Neutrophil (primary cell): ENCODE data around the gene PHC3.

Source experiments
- H3K27ac ChIP-seq: fragments of 200-600 bp; sonication (generic); 2 replicates; pipeline ENCODE4 v1.5.1; 2016; ENCODE audit warnings: mild to moderate bottlenecking, moderate library complexity
- H3K27me3 ChIP-seq: fragments of 200-600 bp; sonication (generic); 2 replicates; pipeline ENCODE4 v1.6.0; 2016; ENCODE audit warnings: mild to moderate bottlenecking
- H3K36me3 ChIP-seq: fragments of 200-600 bp; sonication (generic); 2 replicates; pipeline ENCODE4 v1.5.1; 2017
- H3K4me1 ChIP-seq, 2 experiments: fragments of 200-600 bp in 1 of 2; sonication (generic) in 1 of 2; 1 replicate in 1 of 2; 2 replicates in 1 of 2; pipeline versions ENCODE4 v1.5.1 to v1.6.1; 2013 to 2016; ENCODE audit warnings: low read depth in 1 of 2, low read length in 1 of 2, mild to moderate bottlenecking in 1 of 2, moderate library complexity in 1 of 2; ENCODE audit not compliant: control insufficient read depth in 1 of 2, insufficient read depth in 1 of 2
- H3K4me3 ChIP-seq, 2 experiments: fragments of 200-600 bp in 1 of 2; sonication (generic) in 1 of 2; 1 replicate in 1 of 2; 2 replicates in 1 of 2; pipeline ENCODE4 v1.5.1; 2013 to 2016; ENCODE audit warnings: low read depth in 1 of 2, low read length in 1 of 2, mild to moderate bottlenecking in 1 of 2, moderate library complexity in 1 of 2
- H3K9me3 ChIP-seq: fragments of 200-600 bp; sonication (generic); 2 replicates; pipeline ENCODE4 v1.5.1; 2016
- TF ChIP-seq, protein P1 (sequence below): fragments of 200-600 bp; sonication (generic); IDR thresholded peaks from 2 replicates; pipeline ENCODE4 v1.5.1; 2016; ENCODE audit warnings: antibody characterized with exemption

PHC3 gene

DNA sequence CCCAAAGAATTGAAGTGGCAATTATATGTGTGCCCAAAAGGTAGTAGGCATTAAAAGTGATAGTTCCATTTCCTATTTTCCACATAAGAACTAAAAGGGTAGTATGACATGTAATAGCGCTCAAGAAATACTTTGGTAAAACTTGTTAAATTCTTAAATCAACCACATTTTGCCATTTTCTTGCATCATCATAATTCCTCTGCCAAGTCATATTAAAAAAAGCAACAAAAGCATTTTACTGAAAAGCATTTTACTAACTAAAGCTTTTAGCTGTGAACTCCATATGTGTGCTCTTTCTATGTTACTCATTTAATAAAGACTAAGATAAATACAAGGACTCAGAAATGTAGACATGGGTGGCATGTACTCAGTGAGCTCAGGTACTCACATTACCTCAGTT, 73.6 kb downstream of the PHC3 start:
- TF ChIP-seq, protein P1, sequence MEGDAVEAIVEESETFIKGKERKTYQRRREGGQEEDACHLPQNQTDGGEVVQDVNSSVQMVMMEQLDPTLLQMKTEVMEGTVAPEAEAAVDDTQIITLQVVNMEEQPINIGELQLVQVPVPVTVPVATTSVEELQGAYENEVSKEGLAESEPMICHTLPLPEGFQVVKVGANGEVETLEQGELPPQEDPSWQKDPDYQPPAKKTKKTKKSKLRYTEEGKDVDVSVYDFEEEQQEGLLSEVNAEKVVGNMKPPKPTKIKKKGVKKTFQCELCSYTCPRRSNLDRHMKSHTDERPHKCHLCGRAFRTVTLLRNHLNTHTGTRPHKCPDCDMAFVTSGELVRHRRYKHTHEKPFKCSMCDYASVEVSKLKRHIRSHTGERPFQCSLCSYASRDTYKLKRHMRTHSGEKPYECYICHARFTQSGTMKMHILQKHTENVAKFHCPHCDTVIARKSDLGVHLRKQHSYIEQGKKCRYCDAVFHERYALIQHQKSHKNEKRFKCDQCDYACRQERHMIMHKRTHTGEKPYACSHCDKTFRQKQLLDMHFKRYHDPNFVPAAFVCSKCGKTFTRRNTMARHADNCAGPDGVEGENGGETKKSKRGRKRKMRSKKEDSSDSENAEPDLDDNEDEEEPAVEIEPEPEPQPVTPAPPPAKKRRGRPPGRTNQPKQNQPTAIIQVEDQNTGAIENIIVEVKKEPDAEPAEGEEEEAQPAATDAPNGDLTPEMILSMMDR = no peak
- no peaks in the 10 kb centered on the region for H3K9me3 ChIP-seq
- H3K27me3 ChIP-seq = no peaks in the 10 kb centered on the region
- no peak overlapping the region for H3K4me3 ChIP-seq
- H3K27ac ChIP-seq = no peak overlapping the region
- peaks cover 34% of the 10 kb centered on the region for H3K36me3 ChIP-seq
- H3K4me1 ChIP-seq = peaks cover 0 to 12% of the 10 kb centered on the region in 2 experiments

DNA sequence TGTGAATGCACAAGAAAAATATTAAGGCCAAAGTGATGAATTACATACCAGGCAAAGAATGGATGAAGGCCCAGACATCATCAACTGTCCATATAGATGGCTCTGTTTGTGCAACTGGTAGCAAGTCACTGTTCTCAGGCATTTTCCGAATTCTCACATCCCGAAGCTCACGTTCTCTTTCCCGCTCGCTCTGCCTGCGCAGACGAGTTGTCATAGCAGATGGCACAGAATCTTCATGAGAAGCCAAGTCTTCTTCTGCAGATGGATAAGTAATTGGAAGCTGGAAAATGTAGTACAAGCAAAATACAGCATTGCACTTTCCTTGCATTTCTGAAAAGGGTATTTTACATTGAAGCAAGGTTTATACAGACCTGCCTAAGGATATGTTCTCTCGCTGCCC, 79.1 kb downstream of the PHC3 start:
- no peaks in the 10 kb centered on the region for H3K27me3 ChIP-seq

DNA sequence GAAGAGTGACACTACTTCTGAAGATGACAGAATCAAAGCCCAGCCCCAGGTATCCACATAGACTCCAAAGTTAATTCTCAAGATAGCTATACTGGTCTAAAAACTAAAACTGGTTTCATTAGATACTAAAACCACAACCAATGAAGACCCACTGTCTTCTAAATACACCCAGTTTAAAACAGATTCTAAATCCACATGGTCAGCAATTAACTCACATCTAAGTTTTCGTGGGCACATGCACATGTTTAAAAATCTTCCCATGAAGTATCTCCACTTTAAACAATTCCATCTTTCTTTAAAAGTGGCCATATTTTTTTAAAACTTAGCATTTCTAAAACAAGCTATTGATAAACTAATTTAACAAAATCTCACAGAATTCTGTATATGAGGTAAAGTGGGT, 80.6 kb downstream of the PHC3 start:
- H3K4me3 ChIP-seq = no peak overlapping the region
- TF ChIP-seq, protein P1 = no peak
- no peaks in the 10 kb centered on the region for H3K4me1 ChIP-seq
- no peaks in the 10 kb centered on the region for H3K27me3 ChIP-seq
- peaks cover 60% of the 10 kb centered on the region for H3K36me3 ChIP-seq
- no peaks in the 10 kb centered on the region for H3K9me3 ChIP-seq
- H3K27ac ChIP-seq = no peak overlapping the region

More for the DNA sequence above, 79.1 kb downstream of the PHC3 start:
- TF ChIP-seq, protein P1 = no peak
- Histone ChIP-seq H3K27ac (no peak overlapping the region), H3K36me3 (peaks cover 56% of the 10 kb centered on the region), H3K4me3 (no peak overlapping the region), H3K9me3 (no peaks in the 10 kb centered on the region), H3K4me1 (no peaks in the 10 kb centered on the region)

DNA sequence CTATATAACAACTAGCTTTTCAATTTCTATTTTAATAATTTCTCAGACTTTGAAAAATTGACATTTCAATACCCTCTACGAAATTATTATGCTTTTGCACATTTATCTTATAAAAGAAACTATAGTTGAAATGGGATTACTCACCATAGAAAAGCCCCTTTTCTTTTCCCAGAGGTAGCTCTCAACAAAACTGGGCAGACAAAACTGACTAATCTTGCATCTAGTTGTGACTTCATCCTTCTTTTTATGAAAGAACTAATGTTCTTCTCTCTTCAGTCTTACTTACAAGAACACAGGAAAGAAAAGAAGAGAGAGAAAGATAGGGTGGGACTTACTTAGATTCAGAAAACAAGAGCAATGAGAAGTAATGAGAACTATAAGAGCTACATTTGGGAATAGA, 82.8 kb downstream of the PHC3 start:
- TF ChIP-seq, protein P1 = no peak
- Histone ChIP-seq H3K4me3 (no peak overlapping the region), H3K27ac (no peak overlapping the region), H3K27me3 (no peaks in the 10 kb centered on the region), H3K36me3 (peaks cover 62% of the 10 kb centered on the region), H3K9me3 (no peaks in the 10 kb centered on the region), H3K4me1 (no peaks in the 10 kb centered on the region)

DNA sequence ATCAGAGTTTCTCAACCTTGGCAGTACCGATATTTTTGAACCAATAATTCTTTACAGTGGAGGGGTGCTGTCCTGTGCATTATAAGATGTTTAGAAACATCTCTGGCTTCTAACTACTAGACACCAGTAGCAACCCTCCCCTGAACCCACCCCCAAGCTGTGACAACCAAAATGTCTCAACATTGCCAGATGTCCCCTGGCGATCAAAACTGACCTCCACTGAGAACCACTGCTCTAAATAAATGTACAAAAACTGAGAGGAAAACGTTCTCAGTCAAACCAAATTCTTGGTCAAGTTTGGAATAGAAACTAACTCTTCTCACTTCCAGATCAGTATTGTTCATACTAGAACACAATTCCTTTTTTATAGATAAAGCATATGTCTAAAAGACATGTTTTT, 85.2 kb downstream of the PHC3 start:
- Histone ChIP-seq H3K4me1 (no peaks in the 10 kb centered on the region), H3K27me3 (no peaks in the 10 kb centered on the region), H3K4me3 (no peak overlapping the region), H3K36me3 (peaks cover 47% of the 10 kb centered on the region), H3K9me3 (no peaks in the 10 kb centered on the region), H3K27ac (no peak overlapping the region)
- TF ChIP-seq, protein P1 = no peak

DNA sequence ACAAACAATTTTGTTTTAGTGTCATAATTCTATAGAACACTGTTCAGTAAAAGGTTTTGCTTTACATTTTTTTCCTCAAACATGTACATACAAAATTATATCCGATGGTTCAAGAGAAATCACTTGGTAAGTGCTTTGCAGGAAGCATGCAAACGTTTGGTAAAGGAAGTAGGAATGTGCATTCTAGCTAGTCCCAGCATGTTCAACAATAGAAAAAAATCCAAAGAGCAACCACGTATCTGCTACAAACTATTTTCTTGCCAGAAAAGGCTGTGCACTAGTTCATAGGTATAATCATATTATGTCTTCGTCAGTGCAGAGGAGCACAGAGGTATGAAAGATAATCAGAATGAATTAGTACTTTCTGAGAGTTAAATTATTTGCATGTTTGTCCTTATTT, 85.8 kb downstream of the PHC3 start:
- H3K36me3 ChIP-seq = peaks cover 41% of the 10 kb centered on the region
- no peaks in the 10 kb centered on the region for H3K9me3 ChIP-seq
- no peak overlapping the region for H3K4me3 ChIP-seq
- no peak overlapping the region for H3K27ac ChIP-seq
- TF ChIP-seq, protein P1 = no peak
- no peaks in the 10 kb centered on the region for H3K27me3 ChIP-seq
- peaks cover 2% of the 10 kb centered on the region in 2 experiments for H3K4me1 ChIP-seq
